Kidney epithelial cell (primary cell): ENCODE measurements around the gene C11orf91. TPM values are rescaled to one million over a fixed set of nuclear protein-coding genes. Genes with fewer than 3 reads are reported as not detected.

Source experiments
- DNase-seq: peaks from one replicate; pipeline ENCODE4 v3.0.0-alpha.2; 2010; ENCODE audit warnings: low read depth
- H3K27me3 ChIP-seq: 2 replicates; pipeline ENCODE4 v1.6.0; 2011; ENCODE audit warnings: low read length; ENCODE audit not compliant: control insufficient read depth, insufficient read depth
- H3K36me3 ChIP-seq: 2 replicates; pipeline ENCODE4 v1.5.1; 2011; ENCODE audit warnings: low read length; ENCODE audit not compliant: control insufficient read depth, insufficient read depth
- H3K4me3 ChIP-seq: 2 replicates; pipeline ENCODE4 v1.5.1; 2011; ENCODE audit warnings: low read depth, mild to moderate bottlenecking, control low read depth, low read length
- total RNA-seq: library from RNA; depleted of rRNA; stranded (reverse); fragments of >200 nt; gene quantifications from 2 replicates; pipeline ENCODE4 v1.2.3, GENCODE V29; 2015
- TF ChIP-seq, protein P1 (sequence below): IDR thresholded peaks from 2 replicates; pipeline ENCODE4 v1.5.1; 2011; ENCODE audit warnings: mild to moderate bottlenecking, moderate library complexity, low read length, control low read depth, inconsistent platforms; ENCODE audit not compliant: insufficient read depth, poor library complexity, severe bottlenecking

C11orf91 gene
- total RNA-seq, 1 donor from 2014 or later = not detected

GRCh38 chr11:33706966-33707365 is 6.3 kb upstream of the C11orf91 start:
- DNase-seq = no peak
- H3K27me3 ChIP-seq = no peaks in the 10 kb centered on the region
- H3K36me3 ChIP-seq = peaks cover 3% of the 10 kb centered on the region
- TF ChIP-seq, protein P1, sequence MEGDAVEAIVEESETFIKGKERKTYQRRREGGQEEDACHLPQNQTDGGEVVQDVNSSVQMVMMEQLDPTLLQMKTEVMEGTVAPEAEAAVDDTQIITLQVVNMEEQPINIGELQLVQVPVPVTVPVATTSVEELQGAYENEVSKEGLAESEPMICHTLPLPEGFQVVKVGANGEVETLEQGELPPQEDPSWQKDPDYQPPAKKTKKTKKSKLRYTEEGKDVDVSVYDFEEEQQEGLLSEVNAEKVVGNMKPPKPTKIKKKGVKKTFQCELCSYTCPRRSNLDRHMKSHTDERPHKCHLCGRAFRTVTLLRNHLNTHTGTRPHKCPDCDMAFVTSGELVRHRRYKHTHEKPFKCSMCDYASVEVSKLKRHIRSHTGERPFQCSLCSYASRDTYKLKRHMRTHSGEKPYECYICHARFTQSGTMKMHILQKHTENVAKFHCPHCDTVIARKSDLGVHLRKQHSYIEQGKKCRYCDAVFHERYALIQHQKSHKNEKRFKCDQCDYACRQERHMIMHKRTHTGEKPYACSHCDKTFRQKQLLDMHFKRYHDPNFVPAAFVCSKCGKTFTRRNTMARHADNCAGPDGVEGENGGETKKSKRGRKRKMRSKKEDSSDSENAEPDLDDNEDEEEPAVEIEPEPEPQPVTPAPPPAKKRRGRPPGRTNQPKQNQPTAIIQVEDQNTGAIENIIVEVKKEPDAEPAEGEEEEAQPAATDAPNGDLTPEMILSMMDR = no peak
- H3K4me3 ChIP-seq = no peak overlapping the region

- Histone ChIP-seq H3K27me3 (no peaks in the 10 kb centered on the region), H3K36me3 (peaks cover 3% of the 10 kb centered on the region), H3K4me3 (no peak overlapping the region)
- TF ChIP-seq, protein P1 = no peak
- no peak for DNase-seq
These were observed 5.9 kb upstream of the C11orf91 start for GRCh38 chr11:33706546-33706945.

- TF ChIP-seq, protein P1 = peak; percentile 9
- no peak for DNase-seq
- no peak overlapping the region for H3K4me3 ChIP-seq
- no peaks in the 10 kb centered on the region for H3K27me3 ChIP-seq
- H3K36me3 ChIP-seq = peaks cover 2% of the 10 kb centered on the region
These were observed 3.8 kb upstream of the C11orf91 start for GRCh38 chr11:33704240-33705002.

GRCh38 chr11:33703788-33704187 is 3.2 kb upstream of the C11orf91 start:
- TF ChIP-seq, protein P1 = no peak
- DNase-seq = no peak

DNA sequence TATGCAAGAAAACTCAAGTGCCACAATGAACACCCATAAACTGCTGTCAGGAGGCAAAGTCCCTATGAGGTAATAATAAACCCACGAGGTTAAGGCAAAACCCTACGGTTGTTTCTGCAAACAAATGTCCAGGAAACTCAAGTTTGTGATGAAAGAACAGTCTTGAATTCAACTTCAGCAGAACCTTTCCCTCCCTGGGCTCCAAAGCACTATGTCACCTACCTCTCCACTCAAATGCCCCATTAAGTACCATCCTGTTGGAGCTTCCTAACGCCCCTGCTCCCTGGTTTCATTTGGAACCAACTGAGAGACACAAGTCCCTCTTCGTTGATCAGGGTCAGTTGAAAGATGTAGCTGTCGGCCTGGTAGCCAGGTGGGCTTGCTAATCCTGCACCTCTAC is 2.6 kb upstream of the C11orf91 start:
- no peaks in the 10 kb centered on the region for H3K27me3 ChIP-seq
- H3K4me3 ChIP-seq = no peak overlapping the region
- TF ChIP-seq, protein P1 = no peak
- H3K36me3 ChIP-seq = peaks cover 2% of the 10 kb centered on the region
- no peak for DNase-seq

More at GRCh38 chr11:33703788-33704187, 3.2 kb upstream of the C11orf91 start:
- H3K4me3 ChIP-seq = no peak overlapping the region
- no peaks in the 10 kb centered on the region for H3K27me3 ChIP-seq
- H3K36me3 ChIP-seq = peaks cover 2% of the 10 kb centered on the region
